Prostate gland (tissue), 2 donors: ENCODE data around the gene CTSC. TPM values are rescaled to one million over a fixed set of nuclear protein-coding genes. Genes with fewer than 3 reads are reported as not detected.

Experiments
- DNase-seq: peaks from one replicate; pipeline ENCODE4 v3.0.0-alpha.2; 2019; ENCODE audit warnings: low spot score
- H3K27ac ChIP-seq, 2 donors: fragments of 200-600 bp; sonication (generic); 2 replicates each; pipeline ENCODE4 v1.5.1; 2017 to 2019
- H3K27me3 ChIP-seq: fragments of 200-600 bp; sonication (generic); replicated peaks from 2 replicates; pipeline ENCODE4 v1.5.1; 2019; ENCODE audit not compliant: insufficient read depth
- H3K36me3 ChIP-seq, 2 donors: fragments of 200-600 bp; sonication (generic); 1 replicate in 1 of 2; 2 replicates in 1 of 2; pipeline versions ENCODE4 v1.5.1 to v1.8.1; 2017 to 2019
- H3K4me1 ChIP-seq: fragments of 200-600 bp; sonication (generic); replicated peaks from 2 replicates; pipeline ENCODE4 v1.5.1; 2019
- H3K4me3 ChIP-seq, 2 donors: fragments of 200-600 bp; sonication (generic); 2 replicates each; pipeline ENCODE4 v1.5.1; 2017 to 2019
- H3K9me3 ChIP-seq: fragments of 200-600 bp; sonication (generic); 2 replicates; pipeline ENCODE4 v1.5.1; 2017
- POLR2A ChIP-seq: fragments of 450-650 bp; IDR thresholded peaks from one replicate; pipeline ENCODE4 v1.6.1; 2016; ENCODE audit warnings: antibody characterized with exemption, mild to moderate bottlenecking
- POLR2AphosphoS5 ChIP-seq: sonication (generic); formaldehyde crosslinking; IDR thresholded peaks from one replicate; pipeline ENCODE4 v1.6.1; 2017; ENCODE audit warnings: antibody characterized with exemption
- whole genome bisulfite sequencing: methylation state at CpG from one replicate; pipeline ENCODE4 v1.1.5; 2018; 5-methylcytosine and 5-hydroxymethylcytosine counted together
- intact Hi-C: fragments of 100-400 bp; cut with DNase I; formaldehyde crosslinking; loops from one replicate; pipeline ENCODE4 v1.14.2; 2022
- total RNA-seq, 2 donors: library from RNA; depleted of rRNA; stranded (reverse); fragments of >200 nt; gene quantifications; one replicate each; pipeline ENCODE4 v1.1.0, GENCODE V29; 2016
- TF ChIP-seq, protein P1 (sequence below), 4 experiments: fragments of 200-600 bp in 2 of 4; fragments of 450-650 bp in 2 of 4; sonication (generic) in 2 of 4; IDR thresholded peaks; 1 replicate in 3 of 4; 2 replicates in 1 of 4; pipeline ENCODE4 v1.5.1; 2016 to 2019; ENCODE audit warnings: antibody characterized with exemption in 4 of 4, mild to moderate bottlenecking in 2 of 4, moderate library complexity in 2 of 4

The CTSC gene
- total RNA-seq, 2 donors from 2014 or later: 19.4 to 65.5 TPM

GRCh38 chr11:88367310-88367709, 29.8 kb upstream of the CTSC start:
- Histone ChIP-seq H3K27me3 (no peaks in the 10 kb centered on the region), H3K9me3 (no peaks in the 10 kb centered on the region), H3K4me3 (no peak overlapping the region), H3K4me1 (no peaks in the 10 kb centered on the region), H3K27ac (no peak overlapping the region), H3K36me3 (no peaks in the 10 kb centered on the region)
- no peak for DNase-seq
- 32% methylated on average over 3 of the region's 3 CpGs for WGBS
- no peak for TF ChIP-seq POLR2A
- no peak for TF ChIP-seq POLR2AphosphoS5
- TF ChIP-seq, protein P1, sequence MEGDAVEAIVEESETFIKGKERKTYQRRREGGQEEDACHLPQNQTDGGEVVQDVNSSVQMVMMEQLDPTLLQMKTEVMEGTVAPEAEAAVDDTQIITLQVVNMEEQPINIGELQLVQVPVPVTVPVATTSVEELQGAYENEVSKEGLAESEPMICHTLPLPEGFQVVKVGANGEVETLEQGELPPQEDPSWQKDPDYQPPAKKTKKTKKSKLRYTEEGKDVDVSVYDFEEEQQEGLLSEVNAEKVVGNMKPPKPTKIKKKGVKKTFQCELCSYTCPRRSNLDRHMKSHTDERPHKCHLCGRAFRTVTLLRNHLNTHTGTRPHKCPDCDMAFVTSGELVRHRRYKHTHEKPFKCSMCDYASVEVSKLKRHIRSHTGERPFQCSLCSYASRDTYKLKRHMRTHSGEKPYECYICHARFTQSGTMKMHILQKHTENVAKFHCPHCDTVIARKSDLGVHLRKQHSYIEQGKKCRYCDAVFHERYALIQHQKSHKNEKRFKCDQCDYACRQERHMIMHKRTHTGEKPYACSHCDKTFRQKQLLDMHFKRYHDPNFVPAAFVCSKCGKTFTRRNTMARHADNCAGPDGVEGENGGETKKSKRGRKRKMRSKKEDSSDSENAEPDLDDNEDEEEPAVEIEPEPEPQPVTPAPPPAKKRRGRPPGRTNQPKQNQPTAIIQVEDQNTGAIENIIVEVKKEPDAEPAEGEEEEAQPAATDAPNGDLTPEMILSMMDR (IDR thresholded peaks at IDR 0.05): no peak
- intact Hi-C loops: no loop called here

GRCh38 chr11:88363648-88364065, 26.1 kb upstream of the CTSC start:
- no peak for TF ChIP-seq POLR2A
- no peak for TF ChIP-seq POLR2AphosphoS5
- TF ChIP-seq, protein P1 (IDR thresholded peaks at IDR 0.05): no peak
- WGBS: 88% methylated on average over 2 of the region's 2 CpGs
- Histone ChIP-seq H3K27me3 (no peaks in the 10 kb centered on the region), H3K4me3 (no peak overlapping the region), H3K27ac (no peak overlapping the region), H3K36me3 (no peaks in the 10 kb centered on the region), H3K9me3 (no peaks in the 10 kb centered on the region), H3K4me1 (no peaks in the 10 kb centered on the region)
- intact Hi-C loops: no loop called here
- DNase-seq: no peak

DNA sequence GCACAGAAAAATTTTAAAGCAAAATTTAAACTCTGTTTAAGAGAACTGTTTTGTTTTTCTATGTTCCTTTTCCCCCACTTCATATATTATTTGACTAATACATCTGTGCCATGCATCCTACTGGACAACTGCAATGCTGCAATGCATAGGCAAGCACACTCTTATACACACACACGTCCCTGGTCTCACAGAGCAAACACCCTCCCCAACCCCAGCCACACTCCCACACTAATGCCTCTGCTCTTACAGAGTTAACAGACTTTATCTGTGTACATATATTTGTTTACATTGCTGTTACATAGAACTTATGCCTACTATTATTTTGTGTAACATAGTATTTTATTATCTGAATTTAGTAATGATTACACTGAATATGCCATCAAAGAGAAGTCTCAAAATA, 25.5 kb upstream of the CTSC start:
- intact Hi-C loops: no loop called here
- Histone ChIP-seq H3K27ac (no peak overlapping the region), H3K27me3 (no peaks in the 10 kb centered on the region), H3K9me3 (no peaks in the 10 kb centered on the region), H3K36me3 (no peaks in the 10 kb centered on the region), H3K4me3 (no peak overlapping the region), H3K4me1 (no peaks in the 10 kb centered on the region)
- DNase-seq: no peak
- 49% methylated on average over 1 of the region's 1 CpG for WGBS
- TF ChIP-seq, protein P1 (IDR thresholded peaks at IDR 0.05): no peak
- TF ChIP-seq POLR2AphosphoS5: no peak
- no peak for TF ChIP-seq POLR2A

DNA sequence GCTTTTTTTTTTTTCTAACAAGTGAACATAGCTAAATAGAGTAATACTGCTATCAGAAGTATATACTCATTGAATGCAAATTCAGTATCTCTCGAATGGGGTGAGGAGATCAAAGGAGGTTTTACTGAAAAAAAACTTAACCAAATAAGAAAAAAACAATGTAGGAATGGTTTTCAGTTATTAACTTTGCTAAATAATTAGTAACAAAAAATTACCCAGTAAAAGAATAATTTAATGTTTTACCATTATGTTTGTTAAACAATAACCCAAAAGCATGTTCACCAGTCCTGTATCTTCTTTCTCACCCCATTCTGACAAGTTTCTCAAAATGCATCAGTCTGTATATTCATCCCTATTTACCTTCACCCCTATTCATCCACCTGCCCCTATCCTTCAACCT, 22.6 kb upstream of the CTSC start:
- Histone ChIP-seq H3K27me3 (no peaks in the 10 kb centered on the region), H3K27ac (no peak overlapping the region), H3K9me3 (no peaks in the 10 kb centered on the region), H3K4me3 (no peak overlapping the region), H3K4me1 (no peaks in the 10 kb centered on the region), H3K36me3 (no peaks in the 10 kb centered on the region)
- WGBS: 93% methylated on average over 1 of the region's 1 CpG
- intact Hi-C loops: no loop called here
- no peak for DNase-seq
- no peak for TF ChIP-seq POLR2AphosphoS5
- TF ChIP-seq, protein P1 (IDR thresholded peaks at IDR 0.05): no peak
- no peak for TF ChIP-seq POLR2A

DNA sequence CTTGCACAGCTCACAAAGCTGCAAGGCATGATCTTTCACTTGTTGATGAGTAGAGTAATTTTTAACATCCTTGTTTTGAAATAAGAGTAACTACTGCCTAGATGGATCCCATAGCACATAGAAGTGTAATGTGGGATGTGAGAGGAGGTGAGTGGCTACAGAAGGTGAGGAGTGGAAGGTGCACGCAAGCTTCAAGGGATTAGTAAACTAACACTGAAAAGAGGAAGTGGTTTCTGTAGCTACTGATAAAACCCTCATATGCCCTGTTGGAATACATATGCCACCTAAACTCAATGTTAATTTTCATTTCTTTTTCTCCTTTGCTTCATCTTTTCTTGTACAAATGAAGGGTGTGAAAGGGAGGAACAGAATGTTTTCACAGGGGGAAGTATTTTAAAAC, 22.0 kb upstream of the CTSC start:
- WGBS: 93% methylated on average over 1 of the region's 1 CpG
- no peak overlapping the region for H3K4me3 ChIP-seq
- no peaks in the 10 kb centered on the region for H3K4me1 ChIP-seq

More for the DNA sequence above, 22.0 kb upstream of the CTSC start:
- no peak for DNase-seq
- H3K36me3 ChIP-seq: no peaks in the 10 kb centered on the region
- no peaks in the 10 kb centered on the region for H3K27me3 ChIP-seq
- no peak overlapping the region for H3K27ac ChIP-seq
- TF ChIP-seq, protein P1 (IDR thresholded peaks at IDR 0.05): no peak
- no peak for TF ChIP-seq POLR2A
- no peak for TF ChIP-seq POLR2AphosphoS5
- intact Hi-C loops: no loop called here
- H3K9me3 ChIP-seq: no peaks in the 10 kb centered on the region
